WERI-Rb-1 (cell line): ENCODE results near the gene WDR5.

Source experiments
- DNase-seq: peaks from one replicate; pipeline ENCODE4 v3.0.0-alpha.2; 2020
- H3K27ac ChIP-seq: fragments of 250-450 bp; sonication (Bioruptor Pico); 2 replicates; pipeline ENCODE4 v1.5.1; 2020; ENCODE audit warnings: mild to moderate bottlenecking, moderate library complexity
- H3K27me3 ChIP-seq: fragments of 250-450 bp; sonication (Bioruptor Pico); 2 replicates; pipeline ENCODE4 v1.5.1; 2021; ENCODE audit warnings: mild to moderate bottlenecking, low read depth, moderate library complexity; ENCODE audit not compliant: insufficient read depth, severe bottlenecking
- H3K36me3 ChIP-seq: fragments of 250-450 bp; sonication (Bioruptor Pico); 2 replicates; pipeline ENCODE4 v1.5.1; 2020; ENCODE audit warnings: mild to moderate bottlenecking, moderate library complexity
- H3K4me3 ChIP-seq: 2 replicates; pipeline ENCODE4 v1.5.1; 2011; ENCODE audit warnings: low read depth, mild to moderate bottlenecking, control low read depth, low read length
- H3K9me3 ChIP-seq: fragments of 250-450 bp; sonication (Bioruptor Pico); 2 replicates; pipeline ENCODE4 v1.5.1; 2021; ENCODE audit warnings: mild to moderate bottlenecking, moderate library complexity; ENCODE audit not compliant: severe bottlenecking
- TF ChIP-seq, protein P1 (sequence below): IDR thresholded peaks from 2 replicates; pipeline ENCODE4 v1.5.1; 2011; ENCODE audit warnings: low read depth, mild to moderate bottlenecking, control low read depth, inconsistent platforms, low read length

The WDR5 gene

DNA sequence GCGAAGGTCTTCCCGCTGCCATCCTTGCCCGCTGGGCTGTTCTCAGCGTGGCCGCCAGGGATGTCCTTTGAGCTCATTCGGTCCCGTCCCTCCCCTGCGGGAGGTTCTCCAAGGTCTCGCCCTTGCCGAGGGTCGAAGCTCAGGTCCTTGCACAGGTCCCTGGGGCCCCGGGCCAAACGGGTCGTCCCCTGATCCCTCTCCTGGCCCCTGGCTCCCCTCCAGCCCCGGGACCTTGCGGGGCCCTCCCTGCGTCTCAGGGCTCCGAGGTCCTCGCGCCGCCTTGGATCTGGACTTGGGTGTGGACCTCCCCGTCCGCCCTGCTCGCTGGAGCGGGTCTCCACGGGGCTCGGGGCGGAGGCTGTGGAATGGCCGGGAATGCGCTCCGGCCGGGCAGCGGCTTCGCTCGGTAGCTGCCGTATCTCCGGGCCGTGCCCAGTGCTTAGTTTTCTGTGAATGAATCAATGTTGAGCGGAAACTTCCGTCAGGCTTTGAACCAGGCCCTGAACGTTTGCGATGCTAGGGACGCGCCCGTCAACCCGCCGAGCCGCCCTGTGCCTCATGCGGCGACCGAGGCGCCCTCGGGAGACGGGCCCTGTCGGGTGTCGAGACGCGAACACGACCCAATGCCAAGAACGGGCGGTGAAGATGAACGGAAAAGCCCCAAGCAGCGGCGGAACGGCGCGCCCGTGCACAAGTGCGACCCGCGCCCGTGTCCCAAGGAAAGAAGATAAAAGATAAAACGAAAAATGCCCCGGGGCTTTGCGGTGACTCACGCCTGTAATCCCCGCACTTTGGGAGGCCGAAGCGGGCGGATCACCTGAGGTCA lies 27.7 kb downstream of the WDR5 start:
- H3K27ac ChIP-seq: no peak overlapping the region
- H3K4me3 ChIP-seq: no peak overlapping the region
- DNase-seq: no peak
- TF ChIP-seq, protein P1, sequence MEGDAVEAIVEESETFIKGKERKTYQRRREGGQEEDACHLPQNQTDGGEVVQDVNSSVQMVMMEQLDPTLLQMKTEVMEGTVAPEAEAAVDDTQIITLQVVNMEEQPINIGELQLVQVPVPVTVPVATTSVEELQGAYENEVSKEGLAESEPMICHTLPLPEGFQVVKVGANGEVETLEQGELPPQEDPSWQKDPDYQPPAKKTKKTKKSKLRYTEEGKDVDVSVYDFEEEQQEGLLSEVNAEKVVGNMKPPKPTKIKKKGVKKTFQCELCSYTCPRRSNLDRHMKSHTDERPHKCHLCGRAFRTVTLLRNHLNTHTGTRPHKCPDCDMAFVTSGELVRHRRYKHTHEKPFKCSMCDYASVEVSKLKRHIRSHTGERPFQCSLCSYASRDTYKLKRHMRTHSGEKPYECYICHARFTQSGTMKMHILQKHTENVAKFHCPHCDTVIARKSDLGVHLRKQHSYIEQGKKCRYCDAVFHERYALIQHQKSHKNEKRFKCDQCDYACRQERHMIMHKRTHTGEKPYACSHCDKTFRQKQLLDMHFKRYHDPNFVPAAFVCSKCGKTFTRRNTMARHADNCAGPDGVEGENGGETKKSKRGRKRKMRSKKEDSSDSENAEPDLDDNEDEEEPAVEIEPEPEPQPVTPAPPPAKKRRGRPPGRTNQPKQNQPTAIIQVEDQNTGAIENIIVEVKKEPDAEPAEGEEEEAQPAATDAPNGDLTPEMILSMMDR: no peak
- H3K9me3 ChIP-seq: peaks cover 7% of the 10 kb centered on the region
- peaks cover 9% of the 10 kb centered on the region for H3K36me3 ChIP-seq
- H3K27me3 ChIP-seq: no peaks in the 10 kb centered on the region

DNA sequence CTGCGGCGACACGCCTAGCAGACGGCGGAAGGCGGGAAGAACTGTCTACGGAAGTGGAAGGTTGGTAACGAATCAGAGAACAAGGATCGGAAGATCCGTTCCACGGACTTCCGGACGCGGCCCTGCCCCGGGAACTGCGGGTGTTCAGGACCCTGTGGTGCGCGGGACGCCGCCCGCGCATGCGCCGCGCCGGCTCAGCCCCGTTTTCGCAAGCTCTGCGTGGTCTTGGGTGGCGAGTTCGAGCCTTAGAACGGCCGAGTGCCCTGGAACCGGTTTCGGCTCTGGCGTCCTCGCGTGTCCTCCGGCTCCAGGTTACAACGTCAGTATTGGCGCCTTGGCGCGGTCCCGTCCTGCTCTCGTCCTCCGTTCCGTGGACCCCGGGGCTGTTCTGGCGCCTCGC lies 29.0 kb downstream of the WDR5 start:
- H3K27me3 ChIP-seq: no peaks in the 10 kb centered on the region
- H3K9me3 ChIP-seq: peaks cover 10% of the 10 kb centered on the region
- TF ChIP-seq, protein P1: no peak
- H3K27ac ChIP-seq: no peak overlapping the region
- no peak overlapping the region for H3K4me3 ChIP-seq
- no peak for DNase-seq
- H3K36me3 ChIP-seq: no peaks in the 10 kb centered on the region; the same call in 1 of the 2 replicates

DNA sequence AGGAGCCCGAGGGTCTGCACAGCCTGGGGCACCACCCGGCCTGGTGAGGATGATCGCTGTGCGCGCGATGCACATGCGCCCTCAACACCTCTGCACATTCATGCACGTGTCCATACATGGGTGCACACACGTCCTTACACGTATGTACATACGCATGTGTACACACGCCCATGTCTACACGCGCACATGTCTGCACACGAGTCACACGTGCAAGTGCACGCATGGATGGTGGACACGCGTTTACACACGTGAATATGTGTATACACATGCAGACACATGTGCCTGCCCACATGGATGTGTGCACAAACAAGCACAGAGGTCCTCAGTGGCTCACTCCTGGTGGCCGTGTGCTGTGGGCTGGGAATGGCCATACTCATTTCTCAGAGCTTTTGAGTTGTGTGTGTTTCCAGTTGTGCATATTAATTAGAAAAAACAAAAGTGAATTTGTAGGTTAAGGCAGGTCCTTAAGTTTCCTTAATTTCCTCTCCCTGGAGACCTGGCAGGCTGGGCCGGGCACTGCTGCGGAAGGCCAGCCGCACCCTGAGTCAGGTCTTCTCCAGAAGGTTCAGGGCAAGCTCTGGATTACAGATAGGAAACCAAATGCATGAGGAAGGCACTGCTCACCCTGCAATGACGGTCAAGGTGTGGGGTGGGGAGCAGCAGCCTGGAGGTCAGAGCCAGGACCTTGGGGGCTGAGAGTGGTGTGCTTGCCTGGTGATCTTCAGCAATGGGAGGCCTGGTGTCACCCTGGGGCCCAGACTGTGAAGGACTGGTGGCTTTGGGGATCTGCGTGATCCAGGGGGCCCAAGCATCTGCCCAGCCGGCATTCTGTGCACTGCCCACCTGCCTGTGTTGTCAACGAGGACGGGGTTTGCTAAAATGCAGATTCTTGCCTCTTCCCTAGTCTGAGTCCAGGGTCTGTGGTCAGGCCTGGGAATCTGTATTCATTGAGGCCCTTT lies 29.8 kb downstream of the WDR5 start:
- H3K4me3 ChIP-seq: no peak overlapping the region
- no peak overlapping the region for H3K27ac ChIP-seq
- DNase-seq: peak; percentile 45
- TF ChIP-seq, protein P1: no peak
- H3K27me3 ChIP-seq: no peaks in the 10 kb centered on the region
- H3K9me3 ChIP-seq: peaks cover 10% of the 10 kb centered on the region
- no peaks in the 10 kb centered on the region for H3K36me3 ChIP-seq

DNA sequence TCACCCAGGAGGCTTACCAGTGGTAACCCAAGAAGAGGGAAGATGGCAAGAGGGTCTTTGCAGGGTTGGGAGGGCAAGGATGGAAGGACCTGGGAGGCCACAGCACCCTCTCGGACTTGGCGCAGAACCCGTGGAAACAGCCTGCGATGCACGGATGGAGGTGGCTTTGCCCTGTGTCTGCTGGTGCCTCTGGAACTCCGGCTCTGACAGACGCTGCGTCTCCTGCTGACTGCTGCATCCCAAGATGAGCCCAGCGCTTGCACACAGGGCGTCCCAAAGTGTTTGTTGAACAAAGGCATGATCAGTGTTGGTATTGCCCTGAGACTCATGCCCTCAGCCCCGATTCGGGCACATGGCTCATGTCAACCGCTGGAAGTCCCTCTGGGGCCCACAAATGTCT lies 30.5 kb downstream of the WDR5 start:
- Histone ChIP-seq H3K4me3 (no peak overlapping the region), H3K9me3 (peaks cover 10% of the 10 kb centered on the region), H3K27ac (no peak overlapping the region), H3K27me3 (no peaks in the 10 kb centered on the region), H3K36me3 (no peaks in the 10 kb centered on the region)
- TF ChIP-seq, protein P1: no peak
- DNase-seq: no peak

DNA sequence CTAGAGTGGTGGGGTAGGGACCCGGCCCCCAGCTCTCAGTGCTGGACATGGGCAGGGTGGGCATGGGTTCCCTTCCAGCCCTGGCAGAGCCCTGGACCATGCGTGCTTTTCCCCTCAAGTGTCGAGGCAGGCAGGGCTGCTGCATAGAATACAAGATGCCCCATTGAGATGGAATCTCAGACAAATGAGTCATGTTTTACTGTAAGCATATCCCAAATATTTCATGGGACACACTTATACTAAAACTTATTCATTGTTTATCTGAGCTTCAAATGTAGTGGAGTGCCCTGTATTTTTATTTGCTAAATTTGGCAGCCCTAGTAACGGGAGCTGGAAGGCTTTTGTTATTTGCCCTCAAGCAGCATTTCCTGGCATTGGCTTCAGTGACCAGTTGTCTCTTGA lies 31.6 kb downstream of the WDR5 start:
- TF ChIP-seq, protein P1: no peak
- Histone ChIP-seq H3K27ac (no peak overlapping the region), H3K9me3 (peaks cover 10% of the 10 kb centered on the region), H3K36me3 (no peaks in the 10 kb centered on the region), H3K4me3 (no peak overlapping the region), H3K27me3 (no peaks in the 10 kb centered on the region)
- no peak for DNase-seq
